Measurements from ENCODE around the gene IQUB. TPM values are rescaled to one million over a fixed set of nuclear protein-coding genes. Genes with fewer than 3 reads are reported as not detected.
"Not testable (repeated sequence)": the region's sequence is repeated elsewhere in the genome, so short reads cannot be mapped to it uniquely, and the experiment has no call there.

Gene IQUB
- polyA plus RNA-seq, 1 donor (not counting 4 experiments of a cell fraction or from before 2014, with no cell fraction given) = 0.04 TPM

- dilution Hi-C loops (cut with MboI; ENCODE audit: extremely low pct_ligation_motif_present, low sequenced_read_pairs) = no loop called here
- Histone ChIP-seq H3K27me3 (ENCODE audit: control insufficient read depth, extremely low read depth, insufficient read depth, low read length) (peaks cover 11% of the 10 kb centered on the region), H3K4me2 (ENCODE audit: control insufficient read depth, extremely low read depth, insufficient read depth, low read depth, low read length) (no peak overlapping the region), H4K20me1 (ENCODE audit: control insufficient read depth, extremely low read depth, insufficient read depth, low read length) (no peaks in the 10 kb centered on the region), H3K9ac (ENCODE audit: control insufficient read depth, extremely low read depth, insufficient read depth, low read length) (no peak overlapping the region), H2AFZ (ENCODE audit: control insufficient read depth, low read length) (no peak overlapping the region), H3K79me2 (ENCODE audit: control insufficient read depth, insufficient read depth, low read length) (no peaks in the 10 kb centered on the region), H3K9me1 (ENCODE audit: control insufficient read depth, extremely low read depth, insufficient read depth, low read length) (no peaks in the 10 kb centered on the region), H3K4me1 (ENCODE audit: control insufficient read depth, extremely low read depth, insufficient read depth, low read length) (no peaks in the 10 kb centered on the region), H3K4me3 (ENCODE audit: control insufficient read depth in 2 of 3, extremely low read depth in 1 of 3, insufficient read depth in 2 of 3, low read depth in 1 of 3, low read length in 3 of 3) (no peak overlapping the region), H3K36me3 (ENCODE audit: control insufficient read depth in 2 of 2, extremely low read depth in 1 of 2, insufficient read depth in 2 of 2, low read length in 2 of 2) (no peaks in the 10 kb centered on the region), H3K9me3 (ENCODE audit: control insufficient read depth, low read depth, low read length) (no peaks in the 10 kb centered on the region), H3K27ac (ENCODE audit: control insufficient read depth, insufficient read depth, low read length) (no peak overlapping the region)
- no peak for FAIRE-seq
- TF ChIP-seq EZH2 (IDR thresholded peaks at IDR 0.05; ENCODE audit: low read length) (no peak), CTCF (optimal IDR thresholded peaks at IDR 0.05 in 1 of 3, IDR thresholded peaks at IDR 0.05 in 1 of 3, conservative IDR thresholded peaks at IDR 0.05 in 1 of 3; ENCODE audit: extremely low read depth in 1 of 3, insufficient read depth in 2 of 3, low read length in 3 of 3) (no peak)
- DNase-seq (ENCODE audit: low read depth, low spot score) = no peak
Observed at GRCh38 chr7:123528265-123528664, 6.1 kb downstream of the IQUB start.

- H3K9me1 ChIP-seq (ENCODE audit: control insufficient read depth, extremely low read depth, insufficient read depth, low read length); dilution Hi-C loops (cut with MboI; ENCODE audit: extremely low pct_ligation_motif_present, low sequenced_read_pairs); H3K9me3 ChIP-seq (ENCODE audit: control insufficient read depth, low read depth, low read length); DNase-seq (ENCODE audit: low read depth, low spot score); H4K20me1 ChIP-seq (ENCODE audit: control insufficient read depth, extremely low read depth, insufficient read depth, low read length); H3K4me2 ChIP-seq (ENCODE audit: control insufficient read depth, extremely low read depth, insufficient read depth, low read depth, low read length); H3K4me3 ChIP-seq (ENCODE audit: control insufficient read depth in 2 of 3, extremely low read depth in 1 of 3, insufficient read depth in 2 of 3, low read depth in 1 of 3, low read length in 3 of 3); FAIRE-seq; H3K27ac ChIP-seq (ENCODE audit: control insufficient read depth, insufficient read depth, low read length); H3K79me2 ChIP-seq (ENCODE audit: control insufficient read depth, insufficient read depth, low read length); H2AFZ ChIP-seq (ENCODE audit: control insufficient read depth, low read length); H3K27me3 ChIP-seq (ENCODE audit: control insufficient read depth, extremely low read depth, insufficient read depth, low read length); H3K9ac ChIP-seq (ENCODE audit: control insufficient read depth, extremely low read depth, insufficient read depth, low read length); H3K36me3 ChIP-seq (ENCODE audit: control insufficient read depth in 2 of 2, extremely low read depth in 1 of 2, insufficient read depth in 2 of 2, low read length in 2 of 2); H3K4me1 ChIP-seq (ENCODE audit: control insufficient read depth, extremely low read depth, insufficient read depth, low read length): not testable (repeated sequence)
Observed at GRCh38 chr7:123527712-123528225, 6.6 kb downstream of the IQUB start.

- H3K36me3 ChIP-seq (ENCODE audit: control insufficient read depth in 2 of 2, extremely low read depth in 1 of 2, insufficient read depth in 2 of 2, low read length in 2 of 2); dilution Hi-C loops (cut with MboI; ENCODE audit: extremely low pct_ligation_motif_present, low sequenced_read_pairs); H2AFZ ChIP-seq (ENCODE audit: control insufficient read depth, low read length); H4K20me1 ChIP-seq (ENCODE audit: control insufficient read depth, extremely low read depth, insufficient read depth, low read length); H3K4me2 ChIP-seq (ENCODE audit: control insufficient read depth, extremely low read depth, insufficient read depth, low read depth, low read length); H3K4me3 ChIP-seq (ENCODE audit: control insufficient read depth in 2 of 3, extremely low read depth in 1 of 3, insufficient read depth in 2 of 3, low read depth in 1 of 3, low read length in 3 of 3); H3K9me1 ChIP-seq (ENCODE audit: control insufficient read depth, extremely low read depth, insufficient read depth, low read length); H3K27ac ChIP-seq (ENCODE audit: control insufficient read depth, insufficient read depth, low read length); H3K9me3 ChIP-seq (ENCODE audit: control insufficient read depth, low read depth, low read length); FAIRE-seq; DNase-seq (ENCODE audit: low read depth, low spot score); H3K27me3 ChIP-seq (ENCODE audit: control insufficient read depth, extremely low read depth, insufficient read depth, low read length); H3K79me2 ChIP-seq (ENCODE audit: control insufficient read depth, insufficient read depth, low read length); H3K9ac ChIP-seq (ENCODE audit: control insufficient read depth, extremely low read depth, insufficient read depth, low read length); H3K4me1 ChIP-seq (ENCODE audit: control insufficient read depth, extremely low read depth, insufficient read depth, low read length): not testable (repeated sequence)
Observed at GRCh38 chr7:123526533-123526932, 7.9 kb downstream of the IQUB start.
